ENCODE data around the gene PLEKHA5. TPM values are rescaled to one million over a fixed set of nuclear protein-coding genes. Genes with fewer than 3 reads are reported as not detected.

PLEKHA5 gene
- total and polyA plus RNA-seq, 7 donors: 0.52 to 3.3 (median 0.80) TPM

- no peak for ATAC-seq
- WGBS, 3 donors: 93 to 96% (median 96%) methylated on average over 4 of the region's 4 CpGs
- no peaks in the 10 kb centered on the region for H3K27me3 ChIP-seq (ENCODE audit: insufficient read depth in 3 of 3, low read length in 2 of 3)
- DNase-seq: no peak
- H3K4me3 ChIP-seq: no peak overlapping the region
- intact Hi-C loops (cut with DNase I): no loop called here
- H3K36me3 ChIP-seq (ENCODE audit: insufficient read depth in 1 of 2, low read depth in 1 of 2): no peaks in the 10 kb centered on the region
- no peaks in the 10 kb centered on the region for H3K9me3 ChIP-seq
- H3K4me1 ChIP-seq: no peaks in the 10 kb centered on the region
- no peak overlapping the region for H3K27ac ChIP-seq
- TF ChIP-seq, protein P1, sequence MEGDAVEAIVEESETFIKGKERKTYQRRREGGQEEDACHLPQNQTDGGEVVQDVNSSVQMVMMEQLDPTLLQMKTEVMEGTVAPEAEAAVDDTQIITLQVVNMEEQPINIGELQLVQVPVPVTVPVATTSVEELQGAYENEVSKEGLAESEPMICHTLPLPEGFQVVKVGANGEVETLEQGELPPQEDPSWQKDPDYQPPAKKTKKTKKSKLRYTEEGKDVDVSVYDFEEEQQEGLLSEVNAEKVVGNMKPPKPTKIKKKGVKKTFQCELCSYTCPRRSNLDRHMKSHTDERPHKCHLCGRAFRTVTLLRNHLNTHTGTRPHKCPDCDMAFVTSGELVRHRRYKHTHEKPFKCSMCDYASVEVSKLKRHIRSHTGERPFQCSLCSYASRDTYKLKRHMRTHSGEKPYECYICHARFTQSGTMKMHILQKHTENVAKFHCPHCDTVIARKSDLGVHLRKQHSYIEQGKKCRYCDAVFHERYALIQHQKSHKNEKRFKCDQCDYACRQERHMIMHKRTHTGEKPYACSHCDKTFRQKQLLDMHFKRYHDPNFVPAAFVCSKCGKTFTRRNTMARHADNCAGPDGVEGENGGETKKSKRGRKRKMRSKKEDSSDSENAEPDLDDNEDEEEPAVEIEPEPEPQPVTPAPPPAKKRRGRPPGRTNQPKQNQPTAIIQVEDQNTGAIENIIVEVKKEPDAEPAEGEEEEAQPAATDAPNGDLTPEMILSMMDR (IDR thresholded peaks at IDR 0.05): no peak
Observed at GRCh38 chr12:19206493-19207077, 77.1 kb downstream of the PLEKHA5 start.

DNA sequence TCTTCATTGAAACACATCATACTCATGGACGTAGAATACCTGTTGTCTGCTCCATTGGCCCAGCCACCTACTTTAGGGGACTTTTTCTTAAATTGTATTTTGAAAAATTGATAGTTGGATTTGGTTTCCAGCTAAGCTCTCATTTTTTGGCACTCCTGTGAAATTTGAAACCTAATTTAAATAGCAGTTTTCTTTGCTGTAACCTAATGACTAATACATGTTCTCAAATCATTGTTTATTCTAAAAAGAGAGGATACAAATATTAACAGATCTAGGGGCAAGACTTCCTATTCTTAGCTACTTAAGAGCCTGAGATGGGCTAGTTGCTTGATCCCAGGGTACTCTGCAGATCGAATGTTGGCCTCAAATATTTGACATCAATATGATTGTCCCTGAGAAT, 78.9 kb downstream of the PLEKHA5 start:
- no peak for DNase-seq
- H3K4me3 ChIP-seq: no peak overlapping the region
- H3K9me3 ChIP-seq: no peaks in the 10 kb centered on the region
- H3K27ac ChIP-seq: no peak overlapping the region
- 43 to 46% (median 44%) methylated on average over 2 of the region's 2 CpGs for WGBS, 3 donors
- intact Hi-C loops (cut with DNase I): no loop called here
- no peaks in the 10 kb centered on the region for H3K36me3 ChIP-seq (ENCODE audit: insufficient read depth in 1 of 2, low read depth in 1 of 2)
- TF ChIP-seq, protein P1 (IDR thresholded peaks at IDR 0.05): no peak
- ATAC-seq: no peak
- H3K27me3 ChIP-seq (ENCODE audit: insufficient read depth in 3 of 3, low read length in 2 of 3): no peaks in the 10 kb centered on the region
- H3K4me1 ChIP-seq: no peaks in the 10 kb centered on the region

GRCh38 chr12:19209661-19210060, 80.1 kb downstream of the PLEKHA5 start:
- intact Hi-C loops (cut with DNase I): no loop called here
- DNase-seq: no peak
- WGBS, 3 donors: 93 to 95% (median 95%) methylated on average over 2 of the region's 2 CpGs
- Histone ChIP-seq H3K4me1 (no peaks in the 10 kb centered on the region), H3K4me3 (no peak overlapping the region), H3K27me3 (ENCODE audit: insufficient read depth in 3 of 3, low read length in 2 of 3) (no peaks in the 10 kb centered on the region), H3K9me3 (no peaks in the 10 kb centered on the region), H3K27ac (no peak overlapping the region), H3K36me3 (ENCODE audit: insufficient read depth in 1 of 2, low read depth in 1 of 2) (no peaks in the 10 kb centered on the region)
- no peak for ATAC-seq
- TF ChIP-seq, protein P1 (IDR thresholded peaks at IDR 0.05): no peak

DNA sequence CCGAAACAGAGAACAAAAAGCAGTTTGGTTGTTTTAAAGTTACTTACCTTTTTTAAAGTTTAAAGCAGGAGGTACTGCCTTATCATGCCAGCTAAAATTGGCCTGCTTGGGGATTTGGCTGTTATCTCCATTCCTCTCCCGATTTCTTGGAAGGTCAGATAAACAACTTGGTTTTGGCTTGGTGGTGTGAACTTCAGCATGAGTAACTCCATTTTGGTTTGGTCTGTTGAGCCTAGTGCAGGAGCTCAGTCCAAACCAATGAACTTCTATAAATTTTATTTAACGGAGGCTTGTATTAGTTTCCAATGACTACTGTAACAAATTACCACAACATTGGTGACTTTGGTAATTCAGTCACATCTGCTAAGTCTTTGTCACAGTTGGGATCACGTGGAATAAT, 82.3 kb downstream of the PLEKHA5 start:
- DNase-seq: no peak
- no peak for ATAC-seq
- no peak overlapping the region for H3K27ac ChIP-seq
- intact Hi-C loops (cut with DNase I): no loop called here
- no peaks in the 10 kb centered on the region for H3K9me3 ChIP-seq
- H3K36me3 ChIP-seq (ENCODE audit: insufficient read depth in 1 of 2, low read depth in 1 of 2): no peaks in the 10 kb centered on the region
- H3K4me3 ChIP-seq: no peak overlapping the region
- no peaks in the 10 kb centered on the region for H3K27me3 ChIP-seq (ENCODE audit: insufficient read depth in 3 of 3, low read length in 2 of 3)
- TF ChIP-seq, protein P1 (IDR thresholded peaks at IDR 0.05): no peak
- no peaks in the 10 kb centered on the region for H3K4me1 ChIP-seq
- 62 to 77% (median 68%) methylated on average over 4 of the region's 4 CpGs for WGBS, 3 donors

GRCh38 chr12:19212245-19212644, 82.7 kb downstream of the PLEKHA5 start:
- intact Hi-C loops (cut with DNase I): no loop called here
- Histone ChIP-seq H3K4me1 (no peaks in the 10 kb centered on the region), H3K36me3 (ENCODE audit: insufficient read depth in 1 of 2, low read depth in 1 of 2) (no peaks in the 10 kb centered on the region), H3K27ac (no peak overlapping the region), H3K27me3 (ENCODE audit: insufficient read depth in 3 of 3, low read length in 2 of 3) (no peaks in the 10 kb centered on the region), H3K4me3 (no peak overlapping the region), H3K9me3 (no peaks in the 10 kb centered on the region)
- DNase-seq (no peak), ATAC-seq (no peak)
- WGBS, 3 donors: 98 to 99% (median 98%) methylated on average over 9 of the region's 9 CpGs
- TF ChIP-seq, protein P1 (IDR thresholded peaks at IDR 0.05): no peak
